Germinal center (tissue), 1 donor: ENCODE results near the gene BPIFB4.

Experiments
- DNase-seq: peaks from one replicate; pipeline ENCODE4 v3.0.0; 2012; ENCODE audit warnings: mixed read lengths, low spot score

The BPIFB4 gene

DNA sequence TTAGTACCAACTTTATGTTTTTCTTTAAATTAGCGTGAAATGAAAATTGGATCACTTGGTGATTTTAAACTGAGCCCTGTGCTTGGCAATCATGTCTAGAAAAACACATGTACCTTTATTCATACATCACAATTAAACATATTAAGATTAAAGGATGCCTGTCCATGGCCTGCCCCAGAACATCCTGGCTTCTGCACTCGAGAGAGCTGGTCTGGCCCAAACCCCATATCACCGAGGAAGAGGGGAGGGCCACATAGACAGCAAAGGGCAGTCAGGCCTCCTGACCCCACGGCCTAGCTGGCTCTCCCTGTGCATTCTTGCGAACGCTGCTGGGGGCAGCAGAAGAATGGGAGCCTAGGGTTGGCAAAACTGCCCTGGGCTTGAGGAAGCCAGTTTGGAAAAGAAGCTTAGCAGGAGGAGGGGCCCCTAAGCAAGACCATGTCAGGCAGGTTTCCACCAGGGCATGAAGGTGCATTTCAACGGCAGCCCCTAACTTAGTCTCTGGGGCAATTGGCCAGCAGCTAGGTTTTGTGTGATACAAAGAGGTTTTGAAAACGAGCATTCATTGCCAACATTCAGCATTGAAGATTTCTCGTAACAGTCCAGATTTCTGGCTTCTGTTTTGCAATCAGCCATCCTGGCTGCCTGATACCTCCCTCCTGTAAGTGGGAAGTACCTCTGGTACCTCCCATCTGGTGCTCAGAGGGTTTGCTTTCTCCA, 17.2 kb upstream of the BPIFB4 start:
- DNase-seq: no peak

DNA sequence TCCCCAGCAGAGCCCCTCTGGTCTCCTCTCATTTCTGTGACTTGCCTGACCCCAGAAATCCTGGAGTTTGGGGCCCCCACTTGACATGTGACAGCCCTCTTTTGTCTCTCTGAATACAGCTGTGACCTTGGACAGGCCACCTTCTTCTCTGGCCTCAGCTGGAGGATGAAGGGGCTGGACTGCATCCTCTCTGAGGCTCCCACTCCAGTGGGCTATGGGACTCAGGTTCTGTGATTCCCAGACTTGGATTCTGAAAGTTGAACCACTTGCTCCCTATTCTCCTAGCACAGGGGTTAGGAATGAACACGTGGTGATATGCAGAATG, 16.7 kb upstream of the BPIFB4 start:
- DNase-seq: no peak

DNA sequence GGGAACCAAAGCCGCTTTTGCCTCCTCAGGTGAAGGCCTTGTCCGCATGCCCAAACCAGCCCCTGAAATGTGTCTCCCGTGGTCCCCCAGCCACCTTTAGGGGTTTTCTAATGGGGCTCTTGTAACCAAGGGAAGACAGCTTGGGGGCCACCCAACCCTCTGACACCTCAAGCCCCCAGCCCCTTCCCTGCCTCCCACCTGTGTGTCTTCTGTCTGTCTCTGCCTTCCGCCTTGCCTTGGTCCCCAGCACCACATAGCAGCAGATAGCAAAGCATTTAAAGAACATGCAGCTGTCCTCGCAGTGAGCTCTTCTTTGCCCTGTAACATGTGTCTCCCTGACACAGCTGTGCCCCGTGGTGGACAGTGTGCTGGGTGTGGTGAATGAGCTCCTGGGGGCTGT, 16.2 kb upstream of the BPIFB4 start:
- no peak for DNase-seq

DNA sequence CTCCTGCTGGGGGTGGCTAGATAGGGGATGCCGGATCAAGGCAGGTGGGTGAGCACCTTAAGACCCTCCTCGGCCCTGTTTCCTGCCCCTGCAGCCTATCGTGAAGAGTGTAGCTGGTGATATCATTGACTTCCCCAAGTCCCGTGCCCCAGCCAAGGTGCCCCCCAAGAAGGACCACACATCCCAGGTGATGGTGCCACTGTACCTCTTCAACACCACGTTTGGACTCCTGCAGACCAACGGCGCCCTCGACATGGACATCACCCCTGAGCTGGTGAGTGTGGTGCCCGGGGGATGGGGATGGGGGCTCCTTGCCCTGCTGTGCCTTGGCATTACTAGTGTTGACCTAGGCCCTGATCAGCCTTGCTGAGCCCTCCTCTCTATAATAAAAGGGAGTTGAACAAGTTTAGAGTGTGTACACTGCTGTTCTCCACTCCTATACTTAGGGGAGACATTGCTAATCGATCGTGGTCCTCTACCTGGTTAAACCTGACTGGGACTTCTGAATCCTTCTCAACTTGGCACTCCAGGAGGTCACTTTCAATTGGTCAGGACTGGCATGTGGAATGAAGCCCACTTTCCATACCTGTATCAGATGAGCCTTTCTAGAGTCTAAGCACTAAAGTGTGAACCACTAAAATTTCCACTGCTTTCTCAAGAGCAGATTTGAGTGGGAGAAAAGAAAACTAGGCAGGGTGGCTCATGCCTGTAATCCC, 14.7 kb upstream of the BPIFB4 start:
- no peak for DNase-seq

DNA sequence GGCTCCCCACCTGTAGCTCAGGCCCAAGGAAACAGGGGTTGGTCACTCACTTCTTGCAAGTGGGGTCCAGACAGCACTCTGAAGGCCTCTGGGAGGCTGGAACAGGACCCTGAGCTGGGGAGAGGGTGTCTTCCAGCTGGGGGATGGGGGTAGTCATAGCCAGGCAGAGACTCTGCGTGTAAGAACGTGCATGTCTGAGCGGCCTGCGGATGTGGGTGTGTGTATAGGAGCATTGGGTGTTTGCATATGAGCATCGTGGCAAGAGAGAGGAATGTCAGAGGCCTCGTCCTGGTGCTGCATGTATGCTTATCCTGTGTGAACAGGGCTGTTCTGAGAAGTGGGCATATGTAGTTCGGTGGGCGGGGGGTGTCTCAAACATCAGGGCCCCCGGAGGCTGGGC, 13.7 kb upstream of the BPIFB4 start:
- no peak for DNase-seq

DNA sequence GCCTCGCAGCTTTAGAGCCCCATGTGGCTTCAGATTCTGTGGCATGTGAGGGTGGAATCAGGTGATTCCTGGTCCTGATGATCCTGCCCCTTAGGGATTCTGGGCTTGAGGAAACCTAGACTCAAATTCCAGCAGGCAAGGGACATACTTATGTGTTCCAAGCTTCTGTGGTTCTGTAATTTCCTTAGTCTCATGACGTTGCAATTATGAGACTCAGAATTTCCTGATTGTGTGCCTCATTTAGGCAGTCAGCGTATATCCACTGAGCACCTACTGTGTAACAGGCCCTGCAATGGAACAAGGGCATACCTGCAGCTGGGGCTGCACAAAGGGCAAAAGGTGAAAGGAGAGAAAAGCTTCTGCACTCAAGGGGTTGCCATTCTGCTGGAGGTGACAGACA, 11.6 kb upstream of the BPIFB4 start:
- no peak for DNase-seq

DNA sequence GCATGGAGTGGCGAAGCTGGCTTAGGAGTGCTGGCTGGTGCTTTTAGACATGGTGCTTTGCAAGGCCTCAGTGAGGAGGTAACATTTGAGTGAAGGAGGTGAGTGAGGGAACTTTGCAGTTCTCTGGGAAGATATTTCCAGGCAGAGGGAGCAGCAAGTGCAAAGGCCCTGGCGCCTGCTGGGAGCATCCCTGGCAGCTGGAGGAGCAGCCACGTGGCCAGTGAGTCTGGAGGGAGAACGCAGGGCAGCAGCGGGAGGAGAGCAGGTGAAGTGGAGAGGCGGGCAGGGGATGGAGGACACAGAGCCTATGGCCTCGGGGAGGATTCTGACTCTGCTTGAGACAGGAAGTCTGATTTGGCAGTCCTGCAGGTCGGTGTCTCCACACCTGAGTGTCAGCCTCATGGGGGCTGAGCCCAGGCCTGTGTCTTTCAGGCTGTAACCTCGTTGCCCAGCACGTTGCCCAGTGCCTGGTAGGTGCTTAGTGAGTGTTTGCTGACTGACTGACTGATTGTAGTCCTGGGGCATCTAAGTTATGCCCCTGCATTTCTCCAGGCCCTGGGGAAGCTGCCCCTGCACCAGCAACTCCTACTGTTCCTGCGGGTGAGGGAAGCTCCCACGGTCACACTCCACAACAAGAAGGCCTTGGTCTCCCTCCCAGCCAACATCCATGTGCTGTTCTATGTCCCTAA, 11.0 kb upstream of the BPIFB4 start:
- no peak for DNase-seq

DNA sequence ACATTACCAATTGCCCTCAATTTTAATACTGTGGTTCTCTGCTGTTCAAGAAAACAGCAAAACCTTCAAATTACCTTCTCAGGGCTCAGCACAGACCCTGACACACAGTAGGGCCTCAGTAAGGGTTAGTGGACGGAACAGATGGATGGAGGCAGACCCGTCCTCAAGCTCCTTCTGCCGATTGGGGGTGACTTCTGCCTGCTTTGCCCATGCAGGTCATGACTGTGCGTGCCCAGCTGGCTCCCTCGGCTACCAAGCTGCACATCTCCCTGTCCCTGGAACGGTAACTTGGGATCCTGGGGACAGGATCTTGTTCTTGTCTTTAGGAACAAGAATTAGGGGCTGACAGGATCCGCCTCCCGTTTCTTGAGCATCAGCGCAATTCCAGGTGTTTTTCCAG, 9.8 kb upstream of the BPIFB4 start:
- no peak for DNase-seq

DNA sequence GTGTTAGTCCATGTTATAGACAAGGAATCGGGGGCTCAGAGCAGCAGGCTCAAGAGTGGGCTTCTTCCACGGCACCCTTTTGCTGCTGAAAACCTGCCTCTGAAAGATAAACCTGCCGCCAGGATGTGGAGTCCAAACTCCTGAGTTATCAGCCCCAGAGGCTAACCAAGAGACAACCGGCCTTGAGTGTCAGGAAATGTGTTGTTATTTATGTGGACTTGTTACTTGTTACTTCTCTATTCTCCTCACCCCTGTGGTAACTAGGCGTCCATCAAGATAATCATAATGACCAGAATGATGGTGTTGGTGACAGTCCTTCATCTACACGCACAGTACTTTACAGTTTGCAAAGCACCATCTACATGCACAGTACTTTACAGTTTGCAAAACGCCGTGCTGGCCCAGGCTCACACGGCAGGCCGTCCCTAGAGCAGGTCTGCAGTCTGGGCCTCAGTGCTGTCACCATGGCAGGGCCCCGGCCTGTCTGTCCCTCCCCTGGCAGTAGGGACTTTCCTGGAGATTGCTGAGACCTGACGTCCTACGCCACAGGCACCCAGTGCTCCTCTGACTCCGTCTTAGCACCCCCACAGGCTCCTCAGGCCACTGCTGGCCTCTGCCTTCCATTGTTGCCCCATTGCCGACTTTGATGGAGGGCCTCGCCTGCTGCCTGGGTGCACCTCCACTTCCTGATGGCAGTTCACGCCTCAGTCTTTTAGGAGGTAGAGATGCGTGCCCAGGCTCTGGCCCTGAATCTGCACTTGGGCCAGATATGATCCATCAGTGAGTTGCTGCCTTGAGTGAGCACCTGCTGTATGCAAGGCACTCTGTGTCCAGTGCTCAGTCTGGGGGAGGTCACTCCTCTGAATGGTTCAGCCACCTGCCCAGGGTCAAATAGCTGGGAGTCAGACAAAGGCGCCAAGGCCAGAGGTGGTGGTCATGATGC, 9.1 kb upstream of the BPIFB4 start:
- no peak for DNase-seq

DNA sequence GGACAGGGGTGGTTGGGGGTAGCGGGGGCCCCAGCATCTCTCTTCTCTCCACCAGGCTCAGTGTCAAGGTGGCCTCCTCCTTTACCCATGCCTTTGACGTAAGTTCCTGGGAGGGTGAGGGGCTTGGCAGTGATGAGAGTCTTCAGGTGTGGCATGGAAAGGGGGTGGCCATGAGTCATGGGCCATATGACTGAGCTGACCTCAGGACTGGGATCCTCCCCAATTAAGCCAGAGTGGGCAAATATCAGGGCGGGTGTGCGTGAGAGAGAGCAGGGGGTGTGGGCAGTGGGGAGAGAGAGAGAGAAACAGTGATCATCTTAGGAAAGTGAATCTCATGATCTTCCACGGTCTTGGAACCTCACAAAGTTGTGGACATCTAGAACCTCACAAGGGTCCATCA, 8.2 kb upstream of the BPIFB4 start:
- DNase-seq: no peak

DNA sequence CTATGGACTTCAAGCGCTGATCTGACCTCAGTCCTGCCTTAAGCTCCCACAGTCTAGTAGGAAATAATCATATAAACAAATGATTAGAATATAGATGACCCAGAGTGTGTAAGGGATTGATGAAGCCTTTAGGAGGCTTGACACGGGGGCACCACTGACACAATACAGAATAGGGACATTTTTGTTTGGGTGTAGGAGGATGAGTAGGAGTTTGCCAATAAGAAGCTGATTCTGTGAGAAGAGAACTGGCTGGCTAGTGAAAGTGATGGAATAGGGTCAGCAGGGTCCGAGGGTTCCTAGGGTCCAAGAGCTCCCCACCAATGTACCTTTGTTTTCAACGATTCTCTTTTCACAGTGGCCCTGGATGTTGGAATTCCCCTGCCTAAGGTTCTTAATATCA, 7.1 kb upstream of the BPIFB4 start:
- DNase-seq: no peak

DNA sequence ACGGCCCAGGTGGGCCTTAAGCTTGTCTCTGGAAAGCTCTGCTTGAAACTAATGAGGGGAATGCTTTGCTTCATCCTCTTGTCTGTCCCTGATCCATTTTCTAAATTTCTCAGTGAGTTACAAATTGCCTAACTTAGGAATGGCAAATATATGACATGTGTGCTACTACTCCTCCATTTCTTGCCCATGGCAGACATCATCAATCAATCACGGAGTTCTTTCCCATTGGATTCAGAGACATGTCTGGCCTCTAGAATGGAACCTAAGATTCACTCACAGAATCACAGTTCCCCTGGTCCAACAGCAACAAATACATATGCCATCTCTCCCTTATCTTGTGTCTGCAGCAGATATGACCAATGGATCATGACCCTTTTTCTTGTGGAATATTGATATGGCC, 6.6 kb upstream of the BPIFB4 start:
- DNase-seq: no peak

DNA sequence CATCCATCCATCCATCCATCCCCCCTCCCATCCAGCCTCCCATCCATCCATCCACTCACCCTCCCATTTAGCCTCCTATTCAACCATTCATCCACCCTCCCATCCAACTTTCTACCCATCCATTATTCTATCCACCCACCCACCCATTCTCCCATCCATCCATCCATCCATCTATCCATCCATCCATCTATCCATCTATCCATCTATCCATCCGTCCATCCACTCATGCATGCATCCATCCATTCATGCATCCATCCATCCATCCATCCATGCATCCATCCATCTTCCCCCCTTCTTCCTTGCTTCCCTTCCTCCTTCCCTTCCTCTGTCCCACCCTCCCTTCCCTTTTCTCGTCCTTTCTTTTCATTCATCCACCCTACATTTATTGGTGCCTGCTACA, 4.8 kb upstream of the BPIFB4 start:
- no peak for DNase-seq

DNA sequence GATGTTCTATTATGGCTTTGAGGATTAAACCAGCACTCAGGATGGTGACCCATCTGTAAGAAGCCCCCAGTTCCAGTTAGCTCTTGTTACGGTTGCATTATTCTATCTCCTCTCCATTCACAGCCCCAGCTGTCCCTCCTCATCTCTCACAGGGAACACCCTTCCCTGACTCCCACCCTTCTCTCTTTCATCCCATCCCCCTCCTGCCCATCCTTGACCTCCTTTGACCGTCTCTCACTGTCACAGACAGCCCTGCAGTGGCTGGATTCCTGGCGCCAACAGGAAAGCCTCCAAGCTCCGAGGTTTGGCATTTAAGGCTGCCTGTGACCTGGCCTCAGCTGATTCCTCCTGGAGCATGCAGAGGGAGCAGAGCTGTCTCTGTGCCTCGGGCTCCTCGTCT, 4.2 kb upstream of the BPIFB4 start:
- DNase-seq: no peak

DNA sequence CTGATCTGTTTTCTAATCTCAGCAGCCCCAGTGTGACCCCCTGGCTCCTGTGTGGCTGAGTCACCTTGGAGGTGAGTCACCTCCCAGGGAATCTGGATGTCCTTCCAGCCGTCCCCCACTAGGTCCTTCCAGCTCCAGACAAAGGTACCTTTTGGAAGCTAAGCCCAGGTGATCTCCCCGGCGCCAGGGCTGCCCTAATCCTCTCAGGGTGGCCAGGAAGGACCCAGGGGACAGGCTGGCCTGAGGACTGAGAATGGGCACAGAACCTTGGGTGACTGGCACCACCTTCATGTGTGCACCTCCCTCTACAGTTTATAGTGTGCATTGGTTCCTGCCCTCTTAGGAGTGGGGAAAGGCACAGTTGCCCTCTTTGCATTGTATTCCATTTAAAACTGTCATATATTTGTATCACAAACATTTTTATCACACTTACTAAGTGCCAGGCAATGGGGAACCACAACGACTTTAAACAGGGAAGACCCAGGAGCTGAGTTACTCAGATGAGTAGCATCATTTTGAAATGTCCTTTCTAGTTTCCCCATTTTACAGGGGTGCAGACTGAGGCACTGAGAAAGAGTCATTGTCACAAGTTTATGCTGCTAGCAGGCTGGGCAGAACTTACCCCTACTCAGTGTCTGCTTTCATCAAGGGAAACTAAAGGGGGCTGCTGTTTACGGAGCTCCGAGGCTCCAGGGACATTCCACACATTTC, 2.6 kb upstream of the BPIFB4 start:
- no peak for DNase-seq

DNA sequence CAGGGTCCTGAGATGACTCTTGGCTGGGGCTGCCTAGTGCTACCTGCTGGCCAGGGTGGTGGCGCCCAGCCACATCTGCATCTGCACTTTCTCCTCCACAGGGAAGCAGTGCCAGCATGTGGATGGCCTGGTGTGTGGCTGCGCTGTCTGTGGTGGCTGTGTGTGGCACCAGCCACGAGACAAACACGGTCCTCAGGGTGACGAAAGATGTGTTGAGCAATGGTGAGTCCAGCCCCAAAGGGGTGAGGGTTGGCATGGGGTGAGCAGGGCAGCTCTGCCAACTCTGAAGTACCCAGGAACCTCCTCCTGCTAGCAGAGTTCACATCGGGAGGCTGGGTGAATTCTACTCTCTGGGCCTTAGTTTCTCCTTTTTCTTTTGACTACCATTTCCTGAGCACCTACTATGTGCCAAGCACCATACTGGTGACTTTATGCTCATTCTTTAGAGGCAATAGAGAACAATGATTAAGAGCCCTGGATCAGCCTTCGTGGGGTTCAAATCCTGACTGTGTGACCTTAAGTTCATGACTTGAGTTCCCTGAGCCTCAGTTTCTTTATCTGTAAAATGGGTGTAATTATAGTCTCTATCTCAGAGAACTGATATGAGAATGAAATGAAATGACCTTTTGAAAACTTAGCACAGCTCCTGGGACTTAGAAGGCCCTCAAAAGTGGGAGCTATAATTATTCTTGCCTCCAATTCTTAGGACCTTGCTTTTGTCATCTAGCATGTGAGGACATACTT, 2.1 kb downstream of the BPIFB4 start:
- DNase-seq: no peak

DNA sequence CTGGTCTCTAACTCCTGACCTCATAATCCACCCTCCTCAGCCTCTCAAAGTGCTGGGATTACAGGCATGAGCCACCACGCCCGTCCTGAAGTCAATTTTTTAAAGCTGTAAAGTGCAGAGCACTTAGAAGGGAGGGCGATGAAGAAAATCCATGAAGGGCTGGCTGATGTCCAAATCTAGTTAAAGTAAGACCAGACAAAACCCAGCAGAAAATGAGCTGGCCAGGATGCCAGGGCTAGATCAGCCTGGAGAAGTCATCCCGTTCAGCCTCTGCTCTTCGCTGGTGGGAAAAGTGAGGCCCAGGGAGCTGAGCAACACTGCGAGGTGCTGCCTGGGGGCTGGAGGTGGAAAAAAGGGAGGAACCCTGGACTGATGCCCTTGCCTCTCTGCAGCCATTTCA, 3.1 kb downstream of the BPIFB4 start:
- no peak for DNase-seq

DNA sequence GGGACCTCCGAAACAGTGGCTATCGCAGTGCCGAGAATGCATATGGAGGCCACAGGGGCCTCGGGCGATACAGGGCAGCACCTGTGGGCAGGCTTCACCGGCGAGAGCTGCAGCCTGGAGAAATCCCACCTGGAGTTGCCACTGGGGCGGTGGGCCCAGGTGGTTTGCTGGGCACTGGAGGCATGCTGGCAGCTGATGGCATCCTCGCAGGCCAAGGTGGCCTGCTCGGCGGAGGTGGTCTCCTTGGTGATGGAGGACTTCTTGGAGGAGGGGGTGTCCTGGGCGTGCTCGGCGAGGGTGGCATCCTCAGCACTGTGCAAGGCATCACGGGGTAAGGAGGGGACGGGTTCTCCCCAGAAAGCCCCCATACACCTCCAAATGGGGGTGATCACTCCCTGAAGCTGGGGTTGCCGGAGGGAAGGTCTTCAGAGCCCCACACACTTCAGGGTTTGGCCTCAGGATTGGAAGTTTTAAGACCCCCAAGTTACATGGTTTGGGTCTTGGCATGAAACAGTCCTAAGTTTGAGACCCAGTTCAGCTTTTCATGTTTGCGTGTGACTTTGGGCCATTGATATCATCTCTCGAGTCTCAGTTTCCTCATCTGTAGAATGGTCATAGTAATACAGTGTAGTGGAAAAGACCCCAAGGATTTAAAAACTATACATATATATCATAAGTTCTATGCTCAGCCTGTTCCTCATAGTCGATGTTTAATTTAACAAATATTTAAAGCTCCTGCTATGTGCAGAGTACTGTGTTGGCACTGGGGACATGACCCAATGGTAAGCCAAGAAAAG, 4.3 kb downstream of the BPIFB4 start:
- DNase-seq: no peak

DNA sequence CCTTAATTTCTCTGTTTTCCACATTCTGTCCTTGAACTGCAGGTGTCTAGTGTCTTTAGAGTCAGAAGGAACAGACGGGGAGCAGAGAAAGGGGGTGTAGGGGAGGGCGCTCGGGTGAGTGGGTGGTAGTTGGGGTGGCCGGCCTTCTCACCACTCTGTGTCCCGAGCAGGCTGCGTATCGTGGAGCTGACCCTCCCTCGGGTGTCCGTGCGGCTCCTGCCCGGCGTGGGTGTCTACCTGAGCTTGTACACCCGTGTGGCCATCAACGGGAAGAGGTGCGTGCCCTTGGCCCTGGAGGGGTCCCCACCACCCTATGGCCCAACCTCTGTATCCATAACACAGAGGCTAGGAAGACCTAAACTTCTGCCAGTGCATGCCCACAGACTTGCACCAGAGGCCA, 5.3 kb downstream of the BPIFB4 start:
- no peak for DNase-seq

DNA sequence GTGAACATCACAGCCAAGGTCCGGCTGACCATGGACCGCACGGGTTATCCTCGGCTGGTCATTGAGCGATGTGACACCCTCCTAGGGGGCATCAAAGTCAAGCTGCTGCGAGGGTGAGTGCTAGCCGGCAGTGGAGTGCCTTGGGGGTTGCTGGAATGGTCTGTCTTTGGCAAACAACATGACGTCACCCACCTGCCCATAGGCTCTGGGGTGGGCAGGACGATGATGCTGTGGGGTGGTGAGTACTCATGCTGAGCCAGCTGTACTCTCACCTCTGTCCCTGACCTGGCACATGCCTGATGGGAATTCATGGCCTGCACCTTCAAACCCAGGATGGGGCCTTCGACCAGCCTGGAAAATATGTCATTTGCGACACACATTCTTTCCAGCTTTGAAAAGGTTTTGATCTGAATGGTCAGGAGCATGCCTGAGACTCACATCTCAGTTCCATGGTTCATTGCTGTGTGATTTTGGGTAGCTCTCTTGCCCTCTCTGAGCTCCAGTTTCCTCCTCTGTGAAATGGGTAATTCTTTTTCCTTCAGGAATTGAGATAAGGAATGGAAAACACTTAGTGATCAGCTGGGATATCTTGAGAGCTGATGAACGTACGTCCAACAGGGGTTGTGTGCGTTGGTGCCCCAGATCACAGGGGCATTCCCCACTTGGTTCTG, 6.7 kb downstream of the BPIFB4 start:
- no peak for DNase-seq
